HCT116 (cell line): ENCODE results near the gene TMPRSS11E. TPM values are rescaled to one million over a fixed set of nuclear protein-coding genes. Genes with fewer than 3 reads are reported as not detected.
"Not testable (repeated sequence)": the region's sequence is repeated elsewhere in the genome, so short reads cannot be mapped to it uniquely, and the experiment has no call there.

Experiments used
- ATAC-seq: fragments of 200-7000 bp; cut with Tn5 transposase; 2 replicates; pipeline ENCODE4 v1.9.1; 2020; ENCODE audit warnings: mild to moderate bottlenecking, moderate library complexity
- BruUV-seq: library from RNA; stranded (reverse); fragments of 400-500 nt; replicated peaks from 2 replicates; lab custom pipeline; 2021; lab: Mats Ljungman, UMichigan
- CTCF ChIA-PET: fragments of 300-600 bp; sonication (Branson Sonifier 250); formaldehyde crosslinking; loops from one replicate; lab custom pipeline; 2021; ENCODE audit warnings: antibody characterized with exemption; lab: Charles Lee
- POLR2A ChIA-PET: fragments of 300-600, 350-600 bp; sonication (Branson Sonifier 250); formaldehyde crosslinking; loops from one replicate; lab custom pipeline; 2021; ENCODE audit warnings: antibody characterized with exemption; lab: Charles Lee
- RAD21 ChIA-PET, 2 experiments: fragments of 300-600 bp; sonication (Branson Sonifier 250); formaldehyde crosslinking; loops; one replicate each; lab custom pipeline; 2023; ENCODE audit warnings: low total read pairs in 2 of 2; ENCODE audit not compliant: uncharacterized antibody in 2 of 2, unreplicated experiment in 2 of 2, low non-redundant PET in 1 of 2; lab: Charles Lee
- DNase-seq: peaks from one replicate; pipeline ENCODE4 v3.0.0-alpha.2; 2010; ENCODE audit warnings: low read depth, low spot score
- H2AFZ ChIP-seq: fragments of 200-600 bp; shearing (Covaris generic), sonication (generic); 2 replicates; pipeline ENCODE4 v1.6.1; 2017; ENCODE audit warnings: low read depth, mixed run types, mixed read lengths, antibody characterized with exemption, low read length; ENCODE audit not compliant: poor library complexity, severe bottlenecking
- H3K27ac ChIP-seq: 2 replicates; pipeline ENCODE4 v1.5.1; 2012; ENCODE audit warnings: low read depth, low read length
- H3K27me3 ChIP-seq: fragments of 200-600 bp; sonication (generic); 2 replicates; pipeline ENCODE4 v1.6.1; 2016; ENCODE audit warnings: mixed run types, low read length, mixed read lengths; ENCODE audit not compliant: insufficient read depth
- H3K36me3 ChIP-seq, 2 experiments: fragments of 200-500 bp in 1 of 2; fragments of 200-600 bp in 1 of 2; sonication (Bioruptor generic) in 1 of 2; sonication (generic) in 1 of 2; 2 replicates each; pipeline versions ENCODE4 v1.5.1 to v1.6.1; 2014 to 2016; ENCODE audit warnings: low read length in 2 of 2, inconsistent platforms in 1 of 2, mixed read lengths in 1 of 2, mixed run types in 1 of 2; ENCODE audit not compliant: insufficient read depth in 2 of 2, control insufficient read depth in 1 of 2
- H3K4me1 ChIP-seq, 2 experiments: fragments of 200-600 bp in 1 of 2; sonication (generic) in 1 of 2; 2 replicates each; pipeline versions ENCODE4 v1.5.1 to v1.6.1; 2012 to 2017; ENCODE audit warnings: low read length in 2 of 2, inconsistent platforms in 1 of 2, mild to moderate bottlenecking in 1 of 2, mixed read lengths in 1 of 2, mixed run types in 1 of 2, moderate library complexity in 1 of 2; ENCODE audit not compliant: insufficient read depth in 2 of 2, control insufficient read depth in 1 of 2
- H3K4me2 ChIP-seq: fragments of 200-600 bp; sonication (generic); 2 replicates; pipeline ENCODE4 v1.6.1; 2017; ENCODE audit warnings: mixed run types, low read length, mixed read lengths
- H3K4me3 ChIP-seq, 2 experiments: fragments of 200-600 bp in 1 of 2; sonication (generic) in 1 of 2; replicated peaks in 1 of 2; 2 replicates each; pipeline ENCODE4 v1.5.1; 2011 to 2016; ENCODE audit warnings: low read length in 2 of 2, control low read depth in 1 of 2, low read depth in 1 of 2, mild to moderate bottlenecking in 1 of 2, mixed read lengths in 1 of 2, mixed run types in 1 of 2
- H3K79me2 ChIP-seq: fragments of 200-600 bp; sonication (generic); 2 replicates; pipeline ENCODE4 v1.6.1; 2017; ENCODE audit warnings: mild to moderate bottlenecking, mixed run types, low read length, moderate library complexity, mixed read lengths; ENCODE audit not compliant: insufficient read depth
- H3K9ac ChIP-seq: fragments of 200-600 bp; sonication (generic); 2 replicates; pipeline ENCODE4 v1.6.1; 2016; ENCODE audit warnings: low read length, mixed read lengths
- H3K9me2 ChIP-seq: fragments of 200-600 bp; sonication (generic), shearing (Covaris generic); 2 replicates; pipeline ENCODE4 v1.6.1; 2017; ENCODE audit warnings: mixed run types, mild to moderate bottlenecking, moderate library complexity; ENCODE audit not compliant: insufficient read depth
- H3K9me3 ChIP-seq, 2 experiments: fragments of 200-500 bp in 1 of 2; fragments of 200-600 bp in 1 of 2; sonication (Bioruptor generic) in 1 of 2; sonication (generic) in 1 of 2; 2 replicates each; pipeline ENCODE4 v1.6.1; 2014 to 2017; ENCODE audit warnings: low read length in 2 of 2, mixed read lengths in 2 of 2, inconsistent platforms in 1 of 2, low read depth in 1 of 2, mild to moderate bottlenecking in 1 of 2, mixed run types in 1 of 2, moderate library complexity in 1 of 2; ENCODE audit not compliant: control insufficient read depth in 1 of 2, insufficient read depth in 1 of 2
- H4K20me1 ChIP-seq: fragments of 200-600 bp; sonication (generic), shearing (Covaris generic); 2 replicates; pipeline ENCODE4 v1.6.1; 2017; ENCODE audit warnings: mixed run types, mild to moderate bottlenecking, moderate library complexity; ENCODE audit not compliant: insufficient read depth
- ELF1 ChIP-seq: IDR thresholded peaks from 2 replicates; pipeline ENCODE4 v1.6.1; 2012; ENCODE audit warnings: low read depth, borderline replicate concordance
- EZH2phosphoT487 ChIP-seq: fragments of 200-600 bp; IDR thresholded peaks from 2 replicates; pipeline ENCODE4 v1.6.1; 2018; ENCODE audit warnings: antibody characterized with exemption, borderline replicate concordance
- POLR2A ChIP-seq: IDR thresholded peaks from 2 replicates; pipeline ENCODE4 v1.7.0; 2011; ENCODE audit warnings: borderline replicate concordance; ENCODE audit not compliant: insufficient read depth, insufficient read length; ENCODE audit errors: extremely low read depth
- POLR2AphosphoS5 ChIP-seq: IDR thresholded peaks from 2 replicates; pipeline ENCODE4 v1.6.1; 2011; ENCODE audit warnings: mild to moderate bottlenecking, low read depth, low read length, moderate library complexity
- RAD21 ChIP-seq: IDR thresholded peaks from 2 replicates; pipeline ENCODE4 v1.6.1; 2012; ENCODE audit warnings: low read depth, mild to moderate bottlenecking
- SIN3A ChIP-seq: IDR thresholded peaks from 2 replicates; pipeline ENCODE4 v1.6.1; 2012; ENCODE audit warnings: low read depth
- SP1 ChIP-seq: IDR thresholded peaks from 2 replicates; pipeline ENCODE4 v1.6.1; 2012; ENCODE audit warnings: low read depth
- SRF ChIP-seq: IDR thresholded peaks from 2 replicates; pipeline ENCODE4 v1.6.1; 2012; ENCODE audit warnings: low read depth
- TCF7L2 ChIP-seq: IDR thresholded peaks from 2 replicates; pipeline ENCODE4 v1.7.0; 2011; ENCODE audit warnings: borderline replicate concordance, inconsistent platforms; ENCODE audit not compliant: insufficient read depth, insufficient read length; ENCODE audit errors: extremely low read depth
- ZFX ChIP-seq: fragments of 450-650 bp; IDR thresholded peaks from 2 replicates; pipeline ENCODE4 v1.6.1; 2017
- ZNF274 ChIP-seq: fragments of 200-500 bp; sonication (Bioruptor generic); IDR thresholded peaks from 2 replicates; pipeline ENCODE4 v1.6.1; 2014; ENCODE audit warnings: mild to moderate bottlenecking, low read depth, low read length, inconsistent platforms
- intact Hi-C: fragments of 100-400 bp; cut with micrococcal nuclease; formaldehyde crosslinking; loops from 2 replicates; pipeline ENCODE4 v1.10.0; 2022
- total RNA-seq: library from RNA; stranded (reverse); gene quantifications from one replicate; pipeline ENCODE4 v1.2.1, GENCODE V29; 2021; ENCODE audit not compliant: unreplicated experiment
- TF ChIP-seq, protein P1 (sequence below): IDR thresholded peaks from 2 replicates; pipeline ENCODE4 v1.6.1; 2011; ENCODE audit warnings: mild to moderate bottlenecking, low read length, moderate library complexity; ENCODE audit not compliant: insufficient replicate concordance; ENCODE audit errors: extremely low read depth
- TF ChIP-seq, protein P2 (sequence below): IDR thresholded peaks from 2 replicates; pipeline ENCODE4 v1.6.1; 2012
- TF ChIP-seq, protein P3 (sequence below): IDR thresholded peaks from 2 replicates; pipeline ENCODE4 v1.6.1; 2012; ENCODE audit warnings: low read depth
- TF ChIP-seq, protein P4 (sequence below): IDR thresholded peaks from 2 replicates; pipeline ENCODE4 v1.6.1; 2012

The TMPRSS11E gene
- total RNA-seq, 1 experiment from 2014 or later: not detected

DNA sequence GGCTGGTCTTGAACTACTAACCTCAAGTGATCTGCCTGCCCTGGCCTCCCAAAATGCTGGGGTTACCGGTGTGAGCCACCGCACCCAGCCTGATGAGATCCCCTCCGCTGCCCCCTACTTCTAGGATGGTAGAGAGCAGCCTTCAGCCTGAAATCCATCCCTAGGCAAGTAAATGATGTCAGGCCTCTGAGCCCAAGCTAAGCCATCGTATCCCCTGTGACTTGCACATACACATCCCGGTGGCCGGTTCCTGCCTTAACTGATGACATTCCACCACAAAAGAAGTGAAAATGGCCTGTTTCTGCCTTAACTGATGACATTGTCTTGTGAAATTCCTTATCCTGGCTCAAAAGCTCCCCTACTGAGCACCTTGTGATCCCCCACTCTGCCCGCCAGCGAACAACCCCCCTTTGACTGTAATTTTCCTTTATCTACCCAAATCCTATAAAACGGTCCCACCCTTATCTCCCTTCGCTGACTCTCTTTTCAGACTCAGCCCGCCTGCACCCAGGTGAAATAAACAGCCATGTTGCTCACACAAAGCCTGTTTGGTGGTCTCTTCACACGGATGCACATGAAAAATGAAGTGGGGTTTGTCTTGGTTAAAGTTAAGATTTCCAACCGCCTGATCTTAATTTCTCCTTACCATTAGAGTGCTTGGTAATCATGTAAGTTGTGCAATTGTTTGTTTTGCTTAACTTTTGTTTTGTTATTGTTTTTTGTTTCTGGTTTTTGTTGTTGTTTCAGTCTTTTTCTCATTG lies 41.4 kb upstream of the TMPRSS11E start:
- H3K4me3 ChIP-seq, H3K9me2 ChIP-seq, BruUV-seq, ATAC-seq, H3K9ac ChIP-seq, H3K27ac ChIP-seq, H4K20me1 ChIP-seq, H3K36me3 ChIP-seq, intact Hi-C loops, H3K27me3 ChIP-seq, POLR2A ChIA-PET, H3K9me3 ChIP-seq, CTCF ChIA-PET, H3K79me2 ChIP-seq, H3K4me1 ChIP-seq, RAD21 ChIA-PET, H3K4me2 ChIP-seq, H2AFZ ChIP-seq, DNase-seq: not testable (repeated sequence)

DNA sequence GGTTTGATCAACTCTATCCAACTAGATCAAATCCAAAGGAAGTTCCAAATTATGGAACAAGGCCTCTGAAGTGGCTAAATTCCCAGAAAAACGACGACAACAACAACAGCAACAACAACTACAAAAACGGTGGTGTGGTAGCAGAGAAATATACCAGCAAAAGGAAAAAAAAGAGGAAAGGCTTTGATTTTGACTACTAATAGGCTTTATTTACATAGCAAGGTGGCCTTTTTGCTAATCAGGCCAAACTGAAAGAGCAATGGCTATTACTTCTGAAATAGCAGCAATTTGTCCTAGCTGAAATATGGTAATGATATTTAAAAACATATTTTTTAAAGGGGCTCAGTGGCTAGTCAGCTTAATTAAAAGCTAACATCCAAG lies 40.8 kb upstream of the TMPRSS11E start:
- Histone ChIP-seq H4K20me1 (no peaks in the 10 kb centered on the region), H3K27ac (no peak overlapping the region), H3K4me1 (peaks cover 4 to 6% of the 10 kb centered on the region in 2 experiments), H3K4me2 (no peak overlapping the region), H3K9ac (no peak overlapping the region), H3K79me2 (no peaks in the 10 kb centered on the region), H3K36me3 (no peaks in the 10 kb centered on the region), H2AFZ (no peak overlapping the region), H3K9me3 (no peaks in the 10 kb centered on the region), H3K27me3 (no peaks in the 10 kb centered on the region), H3K4me3 (no peak overlapping the region), H3K9me2 (no peaks in the 10 kb centered on the region)
- intact Hi-C loops: no loop called here
- ChIA-PET POLR2A (no interaction called here), CTCF (no interaction called here), RAD21 (no interaction called here)
- no peak for DNase-seq
- ATAC-seq: no peak
- no TSS peak for BruUV-seq
- no peak for TF ChIP-seq SP1
- no peak for TF ChIP-seq RAD21
- no peak for TF ChIP-seq ZNF274
- TF ChIP-seq SRF: no peak
- TF ChIP-seq EZH2phosphoT487: no peak
- no peak for TF ChIP-seq POLR2A
- TF ChIP-seq, protein P1, sequence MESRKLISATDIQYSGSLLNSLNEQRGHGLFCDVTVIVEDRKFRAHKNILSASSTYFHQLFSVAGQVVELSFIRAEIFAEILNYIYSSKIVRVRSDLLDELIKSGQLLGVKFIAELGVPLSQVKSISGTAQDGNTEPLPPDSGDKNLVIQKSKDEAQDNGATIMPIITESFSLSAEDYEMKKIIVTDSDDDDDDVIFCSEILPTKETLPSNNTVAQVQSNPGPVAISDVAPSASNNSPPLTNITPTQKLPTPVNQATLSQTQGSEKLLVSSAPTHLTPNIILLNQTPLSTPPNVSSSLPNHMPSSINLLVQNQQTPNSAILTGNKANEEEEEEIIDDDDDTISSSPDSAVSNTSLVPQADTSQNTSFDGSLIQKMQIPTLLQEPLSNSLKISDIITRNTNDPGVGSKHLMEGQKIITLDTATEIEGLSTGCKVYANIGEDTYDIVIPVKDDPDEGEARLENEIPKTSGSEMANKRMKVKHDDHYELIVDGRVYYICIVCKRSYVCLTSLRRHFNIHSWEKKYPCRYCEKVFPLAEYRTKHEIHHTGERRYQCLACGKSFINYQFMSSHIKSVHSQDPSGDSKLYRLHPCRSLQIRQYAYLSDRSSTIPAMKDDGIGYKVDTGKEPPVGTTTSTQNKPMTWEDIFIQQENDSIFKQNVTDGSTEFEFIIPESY: no peak
- no peak for TF ChIP-seq SIN3A
- no peak for TF ChIP-seq ELF1
- no peak for TF ChIP-seq POLR2AphosphoS5
- TF ChIP-seq ZFX: no peak
- TF ChIP-seq, protein P2, sequence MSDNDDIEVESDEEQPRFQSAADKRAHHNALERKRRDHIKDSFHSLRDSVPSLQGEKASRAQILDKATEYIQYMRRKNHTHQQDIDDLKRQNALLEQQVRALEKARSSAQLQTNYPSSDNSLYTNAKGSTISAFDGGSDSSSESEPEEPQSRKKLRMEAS: no peak
- TF ChIP-seq, protein P3, sequence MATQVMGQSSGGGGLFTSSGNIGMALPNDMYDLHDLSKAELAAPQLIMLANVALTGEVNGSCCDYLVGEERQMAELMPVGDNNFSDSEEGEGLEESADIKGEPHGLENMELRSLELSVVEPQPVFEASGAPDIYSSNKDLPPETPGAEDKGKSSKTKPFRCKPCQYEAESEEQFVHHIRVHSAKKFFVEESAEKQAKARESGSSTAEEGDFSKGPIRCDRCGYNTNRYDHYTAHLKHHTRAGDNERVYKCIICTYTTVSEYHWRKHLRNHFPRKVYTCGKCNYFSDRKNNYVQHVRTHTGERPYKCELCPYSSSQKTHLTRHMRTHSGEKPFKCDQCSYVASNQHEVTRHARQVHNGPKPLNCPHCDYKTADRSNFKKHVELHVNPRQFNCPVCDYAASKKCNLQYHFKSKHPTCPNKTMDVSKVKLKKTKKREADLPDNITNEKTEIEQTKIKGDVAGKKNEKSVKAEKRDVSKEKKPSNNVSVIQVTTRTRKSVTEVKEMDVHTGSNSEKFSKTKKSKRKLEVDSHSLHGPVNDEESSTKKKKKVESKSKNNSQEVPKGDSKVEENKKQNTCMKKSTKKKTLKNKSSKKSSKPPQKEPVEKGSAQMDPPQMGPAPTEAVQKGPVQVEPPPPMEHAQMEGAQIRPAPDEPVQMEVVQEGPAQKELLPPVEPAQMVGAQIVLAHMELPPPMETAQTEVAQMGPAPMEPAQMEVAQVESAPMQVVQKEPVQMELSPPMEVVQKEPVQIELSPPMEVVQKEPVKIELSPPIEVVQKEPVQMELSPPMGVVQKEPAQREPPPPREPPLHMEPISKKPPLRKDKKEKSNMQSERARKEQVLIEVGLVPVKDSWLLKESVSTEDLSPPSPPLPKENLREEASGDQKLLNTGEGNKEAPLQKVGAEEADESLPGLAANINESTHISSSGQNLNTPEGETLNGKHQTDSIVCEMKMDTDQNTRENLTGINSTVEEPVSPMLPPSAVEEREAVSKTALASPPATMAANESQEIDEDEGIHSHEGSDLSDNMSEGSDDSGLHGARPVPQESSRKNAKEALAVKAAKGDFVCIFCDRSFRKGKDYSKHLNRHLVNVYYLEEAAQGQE: no peak
- TF ChIP-seq, protein P4, sequence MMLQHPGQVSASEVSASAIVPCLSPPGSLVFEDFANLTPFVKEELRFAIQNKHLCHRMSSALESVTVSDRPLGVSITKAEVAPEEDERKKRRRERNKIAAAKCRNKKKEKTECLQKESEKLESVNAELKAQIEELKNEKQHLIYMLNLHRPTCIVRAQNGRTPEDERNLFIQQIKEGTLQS: no peak
- TF ChIP-seq TCF7L2: no peak
